ENCODE data around the gene SEC11C. TPM values are rescaled to one million over a fixed set of nuclear protein-coding genes. Genes with fewer than 3 reads are reported as not detected.

Gene SEC11C
- total and polyA plus RNA-seq, 2 donors (not counting 1 experiment from before 2014, with no cell fraction given) = 12.5 to 16.3 TPM

GRCh38 chr18:59132810-59133465, 6.7 kb upstream of the SEC11C start:
- Histone ChIP-seq H3K36me3 (ENCODE audit: control insufficient read depth, insufficient read depth, low read length) (no peaks in the 10 kb centered on the region), H3K9me3 (ENCODE audit: control insufficient read depth, insufficient read depth, low read depth, low read length) (no peaks in the 10 kb centered on the region), H3K4me1 (ENCODE audit: control insufficient read depth, extremely low read depth, insufficient read depth, low read length) (no peaks in the 10 kb centered on the region), H4K20me1 (ENCODE audit: control insufficient read depth, extremely low read depth, insufficient read depth, low read length) (no peaks in the 10 kb centered on the region), H3K4me3 (replicated peaks in 1 of 4; ENCODE audit: control extremely low read depth in 1 of 4, insufficient read depth in 1 of 4, low read depth in 3 of 4, low read length in 4 of 4) (no peak overlapping the region), H3K4me2 (ENCODE audit: extremely low read depth, insufficient read depth, low read length) (no peak overlapping the region), H3K27ac (ENCODE audit: insufficient read depth, low read length) (no peak overlapping the region), H3K9ac (ENCODE audit: insufficient read depth, low read length) (no peak overlapping the region), H3K27me3 (ENCODE audit: control insufficient read depth, insufficient read depth, low read length) (peaks cover 43% of the 10 kb centered on the region), H2AFZ (ENCODE audit: low read length) (no peak overlapping the region), H3K79me2 (ENCODE audit: control insufficient read depth, insufficient read depth, low read length) (no peaks in the 10 kb centered on the region)
- no peak for TF ChIP-seq EZH2 (IDR thresholded peaks at IDR 0.05; ENCODE audit: low read length, missing control alignments)
- TF ChIP-seq, protein P1, sequence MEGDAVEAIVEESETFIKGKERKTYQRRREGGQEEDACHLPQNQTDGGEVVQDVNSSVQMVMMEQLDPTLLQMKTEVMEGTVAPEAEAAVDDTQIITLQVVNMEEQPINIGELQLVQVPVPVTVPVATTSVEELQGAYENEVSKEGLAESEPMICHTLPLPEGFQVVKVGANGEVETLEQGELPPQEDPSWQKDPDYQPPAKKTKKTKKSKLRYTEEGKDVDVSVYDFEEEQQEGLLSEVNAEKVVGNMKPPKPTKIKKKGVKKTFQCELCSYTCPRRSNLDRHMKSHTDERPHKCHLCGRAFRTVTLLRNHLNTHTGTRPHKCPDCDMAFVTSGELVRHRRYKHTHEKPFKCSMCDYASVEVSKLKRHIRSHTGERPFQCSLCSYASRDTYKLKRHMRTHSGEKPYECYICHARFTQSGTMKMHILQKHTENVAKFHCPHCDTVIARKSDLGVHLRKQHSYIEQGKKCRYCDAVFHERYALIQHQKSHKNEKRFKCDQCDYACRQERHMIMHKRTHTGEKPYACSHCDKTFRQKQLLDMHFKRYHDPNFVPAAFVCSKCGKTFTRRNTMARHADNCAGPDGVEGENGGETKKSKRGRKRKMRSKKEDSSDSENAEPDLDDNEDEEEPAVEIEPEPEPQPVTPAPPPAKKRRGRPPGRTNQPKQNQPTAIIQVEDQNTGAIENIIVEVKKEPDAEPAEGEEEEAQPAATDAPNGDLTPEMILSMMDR (conservative IDR thresholded peaks at IDR 0.05 in 1 of 2, IDR thresholded peaks at IDR 0.05 in 1 of 2; ENCODE audit: low read depth in 1 of 2, low read length in 2 of 2) = no peak
- no peak for DNase-seq (ENCODE audit: low read depth in 2 of 2)

GRCh38 chr18:59139291-59139614, 431 bp upstream of the SEC11C start:
- Histone ChIP-seq H3K27ac (ENCODE audit: insufficient read depth, low read length) (peak overlapping the region; percentile 75), H4K20me1 (ENCODE audit: control insufficient read depth, extremely low read depth, insufficient read depth, low read length) (no peaks in the 10 kb centered on the region), H3K79me2 (ENCODE audit: control insufficient read depth, insufficient read depth, low read length) (no peaks in the 10 kb centered on the region), H3K36me3 (ENCODE audit: control insufficient read depth, insufficient read depth, low read length) (no peaks in the 10 kb centered on the region), H3K9me3 (ENCODE audit: control insufficient read depth, insufficient read depth, low read depth, low read length) (no peaks in the 10 kb centered on the region), H3K9ac (ENCODE audit: insufficient read depth, low read length) (peak overlapping the region; percentile 77), H3K4me2 (ENCODE audit: extremely low read depth, insufficient read depth, low read length) (peak overlapping the region; percentile 87), H3K4me1 (ENCODE audit: control insufficient read depth, extremely low read depth, insufficient read depth, low read length) (peaks cover 4% of the 10 kb centered on the region), H2AFZ (ENCODE audit: low read length) (peak overlapping the region; percentile 96), H3K4me3 (replicated peaks in 1 of 4; ENCODE audit: control extremely low read depth in 1 of 4, insufficient read depth in 1 of 4, low read depth in 3 of 4, low read length in 4 of 4) (peak overlapping the region; percentile 75 to 84 (median 84)), H3K27me3 (ENCODE audit: control insufficient read depth, insufficient read depth, low read length) (peaks cover 10% of the 10 kb centered on the region)
- peak; percentile 81 to 83 for DNase-seq (ENCODE audit: low read depth in 2 of 2)
- no peak for TF ChIP-seq EZH2 (IDR thresholded peaks at IDR 0.05; ENCODE audit: low read length, missing control alignments)
- TF ChIP-seq, protein P1 (conservative IDR thresholded peaks at IDR 0.05 in 1 of 2, IDR thresholded peaks at IDR 0.05 in 1 of 2; ENCODE audit: low read depth in 1 of 2, low read length in 2 of 2) = no peak

- H3K9ac ChIP-seq (ENCODE audit: insufficient read depth, low read length) = no peak overlapping the region
- H3K36me3 ChIP-seq (ENCODE audit: control insufficient read depth, insufficient read depth, low read length) = no peaks in the 10 kb centered on the region
- no peaks in the 10 kb centered on the region for H3K79me2 ChIP-seq (ENCODE audit: control insufficient read depth, insufficient read depth, low read length)
- H3K4me1 ChIP-seq (ENCODE audit: control insufficient read depth, extremely low read depth, insufficient read depth, low read length) = peaks cover 4% of the 10 kb centered on the region
- peak overlapping the region; percentile 92 for H2AFZ ChIP-seq (ENCODE audit: low read length)
- H3K27ac ChIP-seq (ENCODE audit: insufficient read depth, low read length) = no peak overlapping the region
- H4K20me1 ChIP-seq (ENCODE audit: control insufficient read depth, extremely low read depth, insufficient read depth, low read length) = no peaks in the 10 kb centered on the region
- H3K4me2 ChIP-seq (ENCODE audit: extremely low read depth, insufficient read depth, low read length) = peak overlapping the region; percentile 92
- H3K4me3 ChIP-seq (replicated peaks in 1 of 4; ENCODE audit: control extremely low read depth in 1 of 4, insufficient read depth in 1 of 4, low read depth in 3 of 4, low read length in 4 of 4) = peak overlapping the region; percentile 75 to 84 (median 84)
- H3K27me3 ChIP-seq (ENCODE audit: control insufficient read depth, insufficient read depth, low read length) = peaks cover 6% of the 10 kb centered on the region
- peak; percentile 29 to 53 for DNase-seq (ENCODE audit: low read depth in 2 of 2)
- no peaks in the 10 kb centered on the region for H3K9me3 ChIP-seq (ENCODE audit: control insufficient read depth, insufficient read depth, low read depth, low read length)
- no peak for TF ChIP-seq EZH2 (IDR thresholded peaks at IDR 0.05; ENCODE audit: low read length, missing control alignments)
- TF ChIP-seq, protein P1 (conservative IDR thresholded peaks at IDR 0.05 in 1 of 2, IDR thresholded peaks at IDR 0.05 in 1 of 2; ENCODE audit: low read depth in 1 of 2, low read length in 2 of 2) = no peak
Observed at GRCh38 chr18:59140302-59140885, 710 bp downstream of the SEC11C start.
